Measurements from ENCODE around the gene ANKS1B. TPM values are rescaled to one million over a fixed set of nuclear protein-coding genes. Genes with fewer than 3 reads are reported as not detected.

ANKS1B gene
- total and polyA plus RNA-seq, 4 experiments from 2014 or later = 0.28 to 0.55 TPM; not detected in 2

DNA sequence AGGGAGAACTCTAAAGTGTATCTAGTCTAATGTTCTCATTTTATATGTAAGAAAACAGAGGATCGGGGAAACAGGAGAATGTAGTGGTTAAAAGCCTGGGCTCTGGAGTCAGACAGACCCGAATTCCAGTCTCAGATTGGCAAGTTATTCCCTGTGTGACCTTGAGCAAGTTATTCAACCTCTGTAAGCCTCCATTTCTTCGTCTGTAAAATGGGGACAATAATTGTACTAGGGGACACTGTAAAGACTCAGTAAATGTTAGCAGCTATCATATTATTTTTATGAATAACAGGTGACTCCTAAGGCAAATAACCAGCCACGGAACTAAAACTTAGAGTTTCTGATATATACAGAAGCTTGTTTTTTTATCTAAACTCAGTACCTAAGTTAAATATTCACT is 1187.5 kb downstream of the ANKS1B start:
- H3K4me1 Mint-ChIP-seq = no peaks in the 10 kb centered on the region

DNA sequence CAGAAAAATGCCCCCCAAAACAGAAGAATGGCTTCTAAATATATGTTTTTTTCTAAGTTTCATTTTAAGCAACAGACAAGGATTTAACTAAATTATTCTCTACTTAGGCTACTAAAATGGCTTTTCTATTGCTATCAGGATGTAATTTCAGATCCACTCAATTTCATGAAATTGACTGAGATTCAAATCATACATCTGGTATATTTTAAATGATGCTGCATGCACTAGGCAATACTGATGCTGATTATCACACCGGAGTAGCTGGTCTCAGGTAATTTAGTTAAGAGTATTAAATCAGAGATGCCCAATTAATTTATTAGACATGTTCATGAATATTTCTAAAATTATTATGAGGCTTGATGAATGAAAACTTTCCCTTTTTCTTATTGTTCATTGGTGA is 1188.0 kb downstream of the ANKS1B start:
- no peaks in the 10 kb centered on the region for H3K36me3 Mint-ChIP-seq
- ChIA-PET CTCF (ENCODE audit: partially characterized antibody) (no interaction called here), POLR2A (ENCODE audit: partially characterized antibody) (no interaction called here)
- H3K27me3 Mint-ChIP-seq = peaks cover 6 to 12% of the 10 kb centered on the region in 2 donors
- H3K9me3 Mint-ChIP-seq = no peaks in the 10 kb centered on the region
- Histone ChIP-seq H3K4me1 (ENCODE audit: insufficient read depth, low read length) (no peaks in the 10 kb centered on the region), H3K27ac (ENCODE audit: low read depth, low read length) (no peak overlapping the region), H3K36me3 (ENCODE audit: insufficient read depth, low read length) (no peaks in the 10 kb centered on the region), H3K9me3 (ENCODE audit: control insufficient read depth in 1 of 2, low read length in 2 of 2) (no peaks in the 10 kb centered on the region), H3K27me3 (ENCODE audit: insufficient read depth, low read length) (no peaks in the 10 kb centered on the region), H3K4me3 (ENCODE audit: low read length in 2 of 2) (no peak overlapping the region)
- H3K4me1 Mint-ChIP-seq = no peaks in the 10 kb centered on the region
- no peak for DNase-seq
- no peak overlapping the region for H3K4me3 Mint-ChIP-seq
- intact Hi-C loops (cut with micrococcal nuclease) = no loop called here
- H3K27ac Mint-ChIP-seq = no peak overlapping the region

More for the DNA sequence above, 1187.5 kb downstream of the ANKS1B start:
- intact Hi-C loops (cut with micrococcal nuclease) = no loop called here
- ChIA-PET POLR2A (ENCODE audit: partially characterized antibody) (no interaction called here), CTCF (ENCODE audit: partially characterized antibody) (no interaction called here)
- Histone ChIP-seq H3K4me3 (ENCODE audit: low read length in 2 of 2) (no peak overlapping the region), H3K4me1 (ENCODE audit: insufficient read depth, low read length) (no peaks in the 10 kb centered on the region), H3K36me3 (ENCODE audit: insufficient read depth, low read length) (no peaks in the 10 kb centered on the region), H3K27ac (ENCODE audit: low read depth, low read length) (no peak overlapping the region), H3K9me3 (ENCODE audit: control insufficient read depth in 1 of 2, low read length in 2 of 2) (no peaks in the 10 kb centered on the region), H3K27me3 (ENCODE audit: insufficient read depth, low read length) (no peaks in the 10 kb centered on the region)
- H3K4me3 Mint-ChIP-seq = no peak overlapping the region
- peaks cover 6 to 16% of the 10 kb centered on the region in 2 donors for H3K27me3 Mint-ChIP-seq
- H3K27ac Mint-ChIP-seq = no peak overlapping the region
- H3K36me3 Mint-ChIP-seq = no peaks in the 10 kb centered on the region
- DNase-seq = no peak
- H3K9me3 Mint-ChIP-seq = no peaks in the 10 kb centered on the region

DNA sequence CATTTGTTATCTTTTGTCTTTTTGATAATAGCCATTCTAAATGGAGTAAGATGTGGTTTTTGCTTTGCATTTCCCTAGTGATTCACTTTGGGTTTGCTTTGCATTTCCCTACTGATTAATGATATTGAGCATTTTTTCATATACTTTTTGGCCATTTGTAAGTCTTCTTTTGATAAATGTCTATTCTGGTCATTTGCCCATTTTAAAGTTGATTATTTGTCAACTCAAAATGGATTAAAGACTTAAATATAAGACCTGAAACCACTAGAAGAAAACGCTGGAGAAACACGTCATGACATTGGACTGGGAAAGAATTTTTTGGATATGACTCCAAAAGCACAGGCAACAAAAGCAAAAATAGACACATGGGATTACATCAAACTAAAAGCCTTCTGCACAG is 1191.6 kb downstream of the ANKS1B start:
- no peak overlapping the region for H3K27ac Mint-ChIP-seq
- no peaks in the 10 kb centered on the region for H3K4me1 Mint-ChIP-seq
- H3K36me3 ChIP-seq (ENCODE audit: insufficient read depth, low read length) = no peaks in the 10 kb centered on the region
- ChIA-PET POLR2A (ENCODE audit: partially characterized antibody) (no interaction called here), CTCF (ENCODE audit: partially characterized antibody) (no interaction called here)
- H3K9me3 ChIP-seq (ENCODE audit: control insufficient read depth in 1 of 2, low read length in 2 of 2) = no peaks in the 10 kb centered on the region
- H3K27me3 ChIP-seq (ENCODE audit: insufficient read depth, low read length) = no peaks in the 10 kb centered on the region
- no peaks in the 10 kb centered on the region for H3K4me1 ChIP-seq (ENCODE audit: insufficient read depth, low read length)
- no peak overlapping the region for H3K4me3 ChIP-seq (ENCODE audit: low read length in 2 of 2)
- no peak overlapping the region for H3K27ac ChIP-seq (ENCODE audit: low read depth, low read length)
- intact Hi-C loops (cut with micrococcal nuclease) = no loop called here
- H3K9me3 Mint-ChIP-seq = peaks cover 0 to 2% (median 0%) of the 10 kb centered on the region in 8 donors
- H3K27me3 Mint-ChIP-seq = peaks cover 9 to 12% of the 10 kb centered on the region in 2 donors
- H3K36me3 Mint-ChIP-seq = no peaks in the 10 kb centered on the region
- no peak overlapping the region for H3K4me3 Mint-ChIP-seq
- DNase-seq = no peak

DNA sequence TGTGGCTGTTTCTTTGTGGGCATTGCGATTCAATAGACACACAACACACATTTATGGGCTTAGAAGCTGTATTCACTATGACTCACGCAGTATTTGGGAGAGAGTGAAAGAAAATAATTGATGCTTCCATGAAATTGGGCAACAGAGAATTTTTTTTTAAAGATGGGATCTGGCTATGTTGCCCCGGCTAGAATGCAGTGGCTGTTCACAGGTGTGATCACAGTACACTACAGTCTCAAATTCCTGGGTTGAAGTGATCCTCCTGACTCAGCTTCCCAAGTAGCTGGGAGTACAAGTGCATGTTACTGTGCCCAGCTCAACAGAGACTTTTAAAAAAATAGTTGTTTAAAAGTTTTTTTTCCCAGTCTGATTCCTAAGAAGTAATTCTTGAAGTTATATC is 1193.3 kb downstream of the ANKS1B start:
- Mint-ChIP-seq H3K4me1 (no peaks in the 10 kb centered on the region), H3K4me3 (no peak overlapping the region), H3K27ac (no peak overlapping the region), H3K9me3 (peaks cover 0 to 2% (median 0%) of the 10 kb centered on the region in 8 donors), H3K36me3 (no peaks in the 10 kb centered on the region), H3K27me3 (peaks cover 9 to 16% of the 10 kb centered on the region in 2 donors)
- no peak for DNase-seq
- POLR2A ChIA-PET (ENCODE audit: partially characterized antibody) = no interaction called here
- CTCF ChIA-PET (ENCODE audit: partially characterized antibody) = no interaction called here
- intact Hi-C loops (cut with micrococcal nuclease) = no loop called here
- H3K27me3 ChIP-seq (ENCODE audit: insufficient read depth, low read length) = no peaks in the 10 kb centered on the region
- no peaks in the 10 kb centered on the region for H3K9me3 ChIP-seq (ENCODE audit: control insufficient read depth in 1 of 2, low read length in 2 of 2)
- no peak overlapping the region for H3K4me3 ChIP-seq (ENCODE audit: low read length in 2 of 2)
- no peaks in the 10 kb centered on the region for H3K4me1 ChIP-seq (ENCODE audit: insufficient read depth, low read length)
- H3K27ac ChIP-seq (ENCODE audit: low read depth, low read length) = no peak overlapping the region
- no peaks in the 10 kb centered on the region for H3K36me3 ChIP-seq (ENCODE audit: insufficient read depth, low read length)

DNA sequence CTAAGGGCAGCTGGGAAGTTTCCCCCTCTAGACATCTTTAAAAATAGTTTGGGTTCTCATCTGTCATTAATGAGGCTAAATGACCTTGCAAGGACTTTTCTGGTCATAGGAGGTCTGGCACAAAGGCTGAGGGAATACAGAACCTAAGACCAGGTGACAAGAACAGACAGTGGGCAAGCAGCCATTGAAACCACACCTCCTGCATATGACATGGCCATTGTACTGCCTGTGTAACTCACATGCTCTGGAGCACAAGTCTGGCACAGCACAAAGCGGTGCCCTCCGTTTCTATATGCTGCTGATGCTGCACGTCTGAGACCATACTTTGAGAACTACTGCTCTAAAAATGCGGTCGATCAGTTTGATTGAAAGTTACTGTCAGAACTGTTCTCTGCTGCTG is 1196.3 kb downstream of the ANKS1B start:
- Mint-ChIP-seq H3K36me3 (no peaks in the 10 kb centered on the region), H3K9me3 (peaks cover 0 to 2% (median 0%) of the 10 kb centered on the region in 8 donors), H3K4me3 (no peak overlapping the region), H3K27me3 (peaks cover 5 to 24% of the 10 kb centered on the region in 2 donors), H3K4me1 (no peaks in the 10 kb centered on the region), H3K27ac (no peak overlapping the region)
- intact Hi-C loops (cut with micrococcal nuclease) = no loop called here
- Histone ChIP-seq H3K4me3 (ENCODE audit: low read length in 2 of 2) (no peak overlapping the region), H3K4me1 (ENCODE audit: insufficient read depth, low read length) (no peaks in the 10 kb centered on the region), H3K9me3 (ENCODE audit: control insufficient read depth in 1 of 2, low read length in 2 of 2) (no peaks in the 10 kb centered on the region), H3K27ac (ENCODE audit: low read depth, low read length) (no peak overlapping the region), H3K27me3 (ENCODE audit: insufficient read depth, low read length) (no peaks in the 10 kb centered on the region), H3K36me3 (ENCODE audit: insufficient read depth, low read length) (no peaks in the 10 kb centered on the region)
- CTCF ChIA-PET (ENCODE audit: partially characterized antibody) = no interaction called here
- no peak for DNase-seq
- POLR2A ChIA-PET (ENCODE audit: partially characterized antibody) = no interaction called here

DNA sequence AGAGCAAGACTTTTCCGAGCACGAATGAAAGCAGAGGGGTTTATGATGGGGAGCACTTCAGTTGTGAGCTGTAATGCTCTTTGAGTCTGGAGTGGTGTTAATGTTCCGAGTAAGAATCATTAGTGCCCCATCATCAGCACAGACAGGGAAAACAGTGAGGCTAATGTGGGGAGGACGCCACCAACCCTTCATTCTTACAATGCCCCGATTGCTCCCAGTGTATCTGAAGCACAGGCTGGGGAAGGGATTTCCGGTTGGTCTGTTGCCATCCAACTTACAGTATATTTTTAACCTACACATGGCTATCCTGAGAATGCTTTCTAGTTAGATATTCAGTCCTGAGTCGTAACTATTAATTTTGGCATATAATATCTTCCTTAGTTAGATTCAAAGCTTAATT is 1198.1 kb downstream of the ANKS1B start:
- ChIA-PET CTCF (ENCODE audit: partially characterized antibody) (no interaction called here), POLR2A (ENCODE audit: partially characterized antibody) (no interaction called here)
- no peak for DNase-seq
- intact Hi-C loops (cut with micrococcal nuclease) = no loop called here
- H3K4me3 Mint-ChIP-seq = no peak overlapping the region
- no peaks in the 10 kb centered on the region for H3K4me1 Mint-ChIP-seq
- Histone ChIP-seq H3K27ac (ENCODE audit: low read depth, low read length) (no peak overlapping the region), H3K36me3 (ENCODE audit: insufficient read depth, low read length) (no peaks in the 10 kb centered on the region), H3K4me3 (ENCODE audit: low read length in 2 of 2) (no peak overlapping the region), H3K4me1 (ENCODE audit: insufficient read depth, low read length) (no peaks in the 10 kb centered on the region), H3K9me3 (ENCODE audit: control insufficient read depth in 1 of 2, low read length in 2 of 2) (no peaks in the 10 kb centered on the region), H3K27me3 (ENCODE audit: insufficient read depth, low read length) (no peaks in the 10 kb centered on the region)
- no peak overlapping the region for H3K27ac Mint-ChIP-seq
- H3K36me3 Mint-ChIP-seq = no peaks in the 10 kb centered on the region
- H3K9me3 Mint-ChIP-seq = peaks cover 0 to 2% (median 0%) of the 10 kb centered on the region in 8 donors
- peaks cover 2 to 24% of the 10 kb centered on the region in 2 donors for H3K27me3 Mint-ChIP-seq

DNA sequence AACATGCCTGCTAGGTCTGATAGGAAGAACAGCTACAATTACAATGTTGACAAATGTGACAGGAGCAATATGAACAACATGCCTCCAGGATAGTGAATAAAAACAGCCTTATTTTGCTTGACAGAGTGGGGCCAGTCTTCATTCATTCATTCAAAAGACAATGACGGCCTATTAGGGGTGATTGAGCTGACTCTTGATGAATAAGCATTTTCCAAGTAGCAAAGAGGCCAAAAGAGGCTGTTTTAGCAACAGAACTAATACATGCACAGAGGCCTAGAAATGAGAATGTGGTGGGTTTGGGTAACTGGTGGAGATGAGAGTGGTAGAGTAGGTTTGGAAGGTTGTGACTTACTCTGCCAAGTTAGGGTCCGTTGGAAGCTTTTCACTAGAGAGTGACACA is 1201.3 kb downstream of the ANKS1B start:
- POLR2A ChIA-PET (ENCODE audit: partially characterized antibody) = no interaction called here
- H3K27me3 Mint-ChIP-seq = peaks cover 3 to 26% of the 10 kb centered on the region in 2 donors
- Histone ChIP-seq H3K27me3 (ENCODE audit: insufficient read depth, low read length) (no peaks in the 10 kb centered on the region), H3K4me3 (ENCODE audit: low read length in 2 of 2) (no peak overlapping the region), H3K9me3 (ENCODE audit: control insufficient read depth in 1 of 2, low read length in 2 of 2) (no peaks in the 10 kb centered on the region), H3K4me1 (ENCODE audit: insufficient read depth, low read length) (no peaks in the 10 kb centered on the region), H3K27ac (ENCODE audit: low read depth, low read length) (no peak overlapping the region), H3K36me3 (ENCODE audit: insufficient read depth, low read length) (no peaks in the 10 kb centered on the region)
- CTCF ChIA-PET (ENCODE audit: partially characterized antibody) = no interaction called here
- H3K4me1 Mint-ChIP-seq = no peaks in the 10 kb centered on the region
- no peak for DNase-seq
- H3K36me3 Mint-ChIP-seq = no peaks in the 10 kb centered on the region
- no peak overlapping the region for H3K27ac Mint-ChIP-seq
- intact Hi-C loops (cut with micrococcal nuclease) = no loop called here
- peaks cover 0 to 1% (median 0%) of the 10 kb centered on the region in 8 donors for H3K9me3 Mint-ChIP-seq
- H3K4me3 Mint-ChIP-seq = no peak overlapping the region

DNA sequence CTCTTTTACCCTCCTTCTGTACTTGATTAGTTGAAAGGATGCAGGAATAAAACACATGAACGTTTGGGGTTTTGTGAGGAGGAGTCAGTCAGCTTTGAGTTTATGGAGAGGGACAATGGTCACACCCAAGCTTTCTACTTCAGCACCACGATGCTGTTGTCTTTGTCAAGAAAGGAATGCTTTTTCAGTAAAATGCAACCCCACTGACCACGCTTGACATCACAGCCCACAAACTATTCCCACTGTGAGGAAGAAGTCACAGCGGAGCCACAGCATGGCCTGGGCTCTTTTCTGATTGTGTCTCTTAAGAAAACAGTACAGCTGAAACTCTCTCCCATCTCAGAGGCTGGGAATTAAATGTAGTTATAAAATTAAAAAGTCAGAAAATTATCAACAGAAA is 1204.5 kb downstream of the ANKS1B start:
- H3K36me3 ChIP-seq (ENCODE audit: insufficient read depth, low read length) = no peaks in the 10 kb centered on the region
- no peak overlapping the region for H3K27ac ChIP-seq (ENCODE audit: low read depth, low read length)
- H3K27ac Mint-ChIP-seq = no peak overlapping the region
- H3K4me3 Mint-ChIP-seq = no peak overlapping the region
- DNase-seq = no peak
- H3K4me3 ChIP-seq (ENCODE audit: low read length in 2 of 2) = no peak overlapping the region
- H3K9me3 Mint-ChIP-seq = peaks cover 0 to 1% (median 0%) of the 10 kb centered on the region in 8 donors
- peaks cover 4 to 20% of the 10 kb centered on the region in 2 donors for H3K27me3 Mint-ChIP-seq
- H3K9me3 ChIP-seq (ENCODE audit: control insufficient read depth in 1 of 2, low read length in 2 of 2) = no peaks in the 10 kb centered on the region
- H3K4me1 ChIP-seq (ENCODE audit: insufficient read depth, low read length) = no peaks in the 10 kb centered on the region
- CTCF ChIA-PET (ENCODE audit: partially characterized antibody) = no interaction called here
- no peaks in the 10 kb centered on the region for H3K36me3 Mint-ChIP-seq
- no peaks in the 10 kb centered on the region for H3K27me3 ChIP-seq (ENCODE audit: insufficient read depth, low read length)
- POLR2A ChIA-PET (ENCODE audit: partially characterized antibody) = no interaction called here
- intact Hi-C loops (cut with micrococcal nuclease) = no loop called here
- no peaks in the 10 kb centered on the region for H3K4me1 Mint-ChIP-seq

Data from CD4-positive, alpha-beta memory T cell (primary cell).